Endothelial cell of umbilical vein (primary cell): ENCODE results near the gene SYK.

Experiments
- CTCF ChIP-seq, 2 donors: IDR thresholded peaks; 1 replicate in 1 of 2; 2 replicates in 1 of 2; pipeline ENCODE4 v1.5.1; 2011; ENCODE audit warnings: low read length in 2 of 2, mild to moderate bottlenecking in 2 of 2, moderate library complexity in 2 of 2, control low read depth in 1 of 2, inconsistent platforms in 1 of 2, low read depth in 1 of 2; ENCODE audit not compliant: insufficient read depth in 1 of 2; ENCODE audit errors: extremely low read depth in 1 of 2
- EZH2 ChIP-seq: IDR thresholded peaks from 2 replicates; pipeline ENCODE4 v1.6.1; 2012; ENCODE audit warnings: borderline replicate concordance, low read depth, mild to moderate bottlenecking, moderate library complexity, low read length, inconsistent platforms; ENCODE audit not compliant: severe bottlenecking
- FOS ChIP-seq: IDR thresholded peaks from 2 replicates; pipeline ENCODE4 v1.6.1; 2011; ENCODE audit warnings: mild to moderate bottlenecking, low read length, moderate library complexity, borderline replicate concordance; ENCODE audit not compliant: insufficient read depth
- GATA2 ChIP-seq: IDR thresholded peaks from 2 replicates; pipeline ENCODE4 v1.7.0; 2011; ENCODE audit warnings: low read depth, mild to moderate bottlenecking, moderate library complexity, mixed read lengths, low read length; ENCODE audit not compliant: insufficient read length, insufficient read depth
- MAX ChIP-seq: IDR thresholded peaks from 2 replicates; pipeline ENCODE4 v1.6.1; 2011; ENCODE audit not compliant: insufficient read depth, insufficient read length
- MYC ChIP-seq: IDR thresholded peaks from one replicate; pipeline ENCODE4 v1.6.1; 2011; ENCODE audit warnings: mild to moderate bottlenecking, low read depth, low read length
- POLR2A ChIP-seq: IDR thresholded peaks from 2 replicates; pipeline ENCODE4 v1.6.1; 2012; ENCODE audit warnings: low read depth, mild to moderate bottlenecking, control low read depth, low read length
- POLR2AphosphoS5 ChIP-seq: IDR thresholded peaks from 2 replicates; pipeline ENCODE4 v1.6.1; 2012; ENCODE audit warnings: low read depth, mild to moderate bottlenecking, control low read depth, low read length, moderate library complexity; ENCODE audit not compliant: insufficient read depth

- no peak for TF ChIP-seq CTCF (IDR thresholded peaks at IDR 0.05; ENCODE audit: extremely low read depth in 1 of 2, insufficient read depth in 1 of 2, low read depth in 1 of 2, low read length in 2 of 2)
- TF ChIP-seq MAX: no peak
- no peak for TF ChIP-seq POLR2A
- no peak for TF ChIP-seq GATA2
- TF ChIP-seq MYC: no peak
- no peak for TF ChIP-seq EZH2
- TF ChIP-seq FOS: no peak
- TF ChIP-seq POLR2AphosphoS5: no peak
Measured at GRCh38 chr9:90789862-90790261, 11.8 kb upstream of the SYK start.
